SK-N-MC (cell line): Measurements from ENCODE around the gene CD69.

ENCODE experiments used
- EZH2 ChIP-seq: fragments of 200-600 bp; sonication (generic); IDR thresholded peaks from one replicate; pipeline ENCODE4 v1.6.1; 2017; ENCODE audit warnings: antibody characterized with exemption
- POLR2AphosphoS5 ChIP-seq: IDR thresholded peaks from 2 replicates; pipeline ENCODE4 v1.6.1; 2012; ENCODE audit warnings: mild to moderate bottlenecking, low read depth, low read length, borderline replicate concordance

- TF ChIP-seq EZH2 = no peak
- TF ChIP-seq POLR2AphosphoS5 = no peak
These were observed 47.8 kb upstream of the CD69 start for GRCh38 chr12:9808504-9808903.
